RWPE2 (cell line): ENCODE data around the gene GABRA6.

Source experiments
- ATAC-seq: fragments of 200-7000 bp; cut with Tn5 transposase; 3 replicates; pipeline ENCODE4 v1.9.1; 2021; ENCODE audit warnings: low read depth
- DNase-seq: peaks from one replicate; pipeline ENCODE4 v3.0.0-alpha.2; 2020; ENCODE audit warnings: low spot score
- H3K27ac ChIP-seq: fragments of 450-650 bp; 2 replicates; pipeline ENCODE4 v1.5.1; 2017; ENCODE audit warnings: mild to moderate bottlenecking; ENCODE audit not compliant: poor library complexity, severe bottlenecking
- H3K27me3 ChIP-seq: fragments of 250-450 bp; sonication (Bioruptor Pico); 2 replicates; pipeline ENCODE4 v1.5.1; 2021; ENCODE audit warnings: mild to moderate bottlenecking, moderate library complexity; ENCODE audit not compliant: insufficient read depth, poor library complexity, severe bottlenecking
- H3K36me3 ChIP-seq: fragments of 250-450 bp; sonication (Bioruptor Pico); 2 replicates; pipeline ENCODE4 v1.5.1; 2020; ENCODE audit warnings: low read depth, mild to moderate bottlenecking, moderate library complexity
- H3K4me1 ChIP-seq: fragments of 250-450 bp; sonication (Bioruptor Pico); 2 replicates; pipeline ENCODE4 v1.5.1; 2021; ENCODE audit warnings: mild to moderate bottlenecking, moderate library complexity; ENCODE audit not compliant: insufficient read depth, poor library complexity, severe bottlenecking
- H3K4me3 ChIP-seq: fragments of 250-450 bp; sonication (Bioruptor Pico); 2 replicates; pipeline ENCODE4 v1.5.1; 2021; ENCODE audit warnings: mild to moderate bottlenecking, moderate library complexity; ENCODE audit not compliant: severe bottlenecking
- H3K9me3 ChIP-seq: fragments of 250-450 bp; sonication (Bioruptor Pico); 2 replicates; pipeline ENCODE4 v1.5.1; 2021; ENCODE audit warnings: mild to moderate bottlenecking, moderate library complexity; ENCODE audit not compliant: severe bottlenecking
- TF ChIP-seq, protein P1 (sequence below): fragments of 450-650 bp; IDR thresholded peaks from one replicate; pipeline ENCODE4 v1.5.1; 2017; ENCODE audit warnings: mild to moderate bottlenecking, moderate library complexity; ENCODE audit not compliant: poor library complexity, severe bottlenecking

GABRA6 gene

GRCh38 chr5:161720460-161720859, 34.9 kb downstream of the GABRA6 start:
- Histone ChIP-seq H3K27ac (no peak overlapping the region), H3K4me3 (no peak overlapping the region), H3K4me1 (no peaks in the 10 kb centered on the region), H3K27me3 (peaks cover 8% of the 10 kb centered on the region), H3K36me3 (no peaks in the 10 kb centered on the region), H3K9me3 (peaks cover 4% of the 10 kb centered on the region)
- ATAC-seq (no peak), DNase-seq (no peak)
- TF ChIP-seq, protein P1, sequence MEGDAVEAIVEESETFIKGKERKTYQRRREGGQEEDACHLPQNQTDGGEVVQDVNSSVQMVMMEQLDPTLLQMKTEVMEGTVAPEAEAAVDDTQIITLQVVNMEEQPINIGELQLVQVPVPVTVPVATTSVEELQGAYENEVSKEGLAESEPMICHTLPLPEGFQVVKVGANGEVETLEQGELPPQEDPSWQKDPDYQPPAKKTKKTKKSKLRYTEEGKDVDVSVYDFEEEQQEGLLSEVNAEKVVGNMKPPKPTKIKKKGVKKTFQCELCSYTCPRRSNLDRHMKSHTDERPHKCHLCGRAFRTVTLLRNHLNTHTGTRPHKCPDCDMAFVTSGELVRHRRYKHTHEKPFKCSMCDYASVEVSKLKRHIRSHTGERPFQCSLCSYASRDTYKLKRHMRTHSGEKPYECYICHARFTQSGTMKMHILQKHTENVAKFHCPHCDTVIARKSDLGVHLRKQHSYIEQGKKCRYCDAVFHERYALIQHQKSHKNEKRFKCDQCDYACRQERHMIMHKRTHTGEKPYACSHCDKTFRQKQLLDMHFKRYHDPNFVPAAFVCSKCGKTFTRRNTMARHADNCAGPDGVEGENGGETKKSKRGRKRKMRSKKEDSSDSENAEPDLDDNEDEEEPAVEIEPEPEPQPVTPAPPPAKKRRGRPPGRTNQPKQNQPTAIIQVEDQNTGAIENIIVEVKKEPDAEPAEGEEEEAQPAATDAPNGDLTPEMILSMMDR, result no peak

GRCh38 chr5:161734741-161735140, 49.2 kb downstream of the GABRA6 start:
- no peak for DNase-seq
- no peak for ATAC-seq
- Histone ChIP-seq H3K27me3 (peaks cover 6% of the 10 kb centered on the region), H3K9me3 (peaks cover 4% of the 10 kb centered on the region), H3K27ac (no peak overlapping the region), H3K4me1 (no peaks in the 10 kb centered on the region), H3K4me3 (no peak overlapping the region), H3K36me3 (no peaks in the 10 kb centered on the region)
- TF ChIP-seq, protein P1, result no peak

- Histone ChIP-seq H3K4me1 (no peaks in the 10 kb centered on the region), H3K27ac (no peak overlapping the region), H3K9me3 (peaks cover 4% of the 10 kb centered on the region), H3K36me3 (no peaks in the 10 kb centered on the region), H3K27me3 (no peaks in the 10 kb centered on the region), H3K4me3 (no peak overlapping the region)
- ATAC-seq (no peak), DNase-seq (no peak)
- TF ChIP-seq, protein P1, result no peak
Observed at GRCh38 chr5:161740433-161740832, 54.9 kb downstream of the GABRA6 start.

DNA sequence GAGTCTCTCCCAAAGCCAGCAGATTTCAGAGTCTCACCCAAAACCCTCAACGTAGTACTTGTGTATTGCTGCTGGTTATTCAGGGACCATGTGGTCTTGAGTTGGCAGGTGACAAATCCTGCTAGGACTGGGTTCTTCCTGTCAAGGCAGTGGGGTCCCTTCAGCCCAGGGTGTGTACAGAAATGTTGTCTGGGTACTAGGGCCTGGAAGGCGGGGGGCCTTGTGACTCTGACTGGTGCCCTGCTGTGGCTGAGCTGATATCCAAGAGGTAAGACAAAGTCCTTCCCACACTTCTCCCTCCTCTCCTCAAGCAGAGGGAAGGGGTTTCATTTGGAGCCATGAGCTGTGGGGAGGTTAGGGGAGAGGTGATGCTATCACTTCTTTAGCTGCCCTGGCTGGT, 58.8 kb downstream of the GABRA6 start:
- no peak for ATAC-seq
- Histone ChIP-seq H3K4me3 (no peak overlapping the region), H3K27me3 (no peaks in the 10 kb centered on the region), H3K36me3 (no peaks in the 10 kb centered on the region), H3K4me1 (no peaks in the 10 kb centered on the region), H3K9me3 (peaks cover 4% of the 10 kb centered on the region), H3K27ac (no peak overlapping the region)
- DNase-seq, result no peak
- TF ChIP-seq, protein P1, result no peak

DNA sequence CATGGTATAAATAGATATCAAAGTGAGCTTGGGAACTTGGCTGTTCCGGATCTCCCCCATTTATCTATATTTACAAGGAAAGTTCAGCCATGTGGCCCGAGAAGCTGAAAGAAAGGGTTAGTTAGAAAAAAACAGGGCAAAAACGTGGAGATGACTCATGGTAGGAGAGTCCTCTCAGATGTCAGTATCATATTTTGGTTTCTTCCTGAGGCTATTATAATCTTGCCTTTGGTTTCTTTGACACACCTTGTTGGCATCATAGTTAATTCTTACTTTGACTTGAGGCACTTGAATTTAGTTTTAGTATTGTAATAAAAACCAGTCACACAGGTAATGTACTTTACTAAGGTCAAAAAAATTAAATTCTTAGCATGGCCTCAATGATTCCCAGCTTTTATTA, 59.9 kb downstream of the GABRA6 start:
- Histone ChIP-seq H3K27me3 (no peaks in the 10 kb centered on the region), H3K9me3 (peaks cover 4% of the 10 kb centered on the region), H3K27ac (no peak overlapping the region), H3K4me3 (no peak overlapping the region), H3K36me3 (no peaks in the 10 kb centered on the region), H3K4me1 (no peaks in the 10 kb centered on the region)
- DNase-seq, result no peak
- no peak for ATAC-seq
- TF ChIP-seq, protein P1, result no peak
